ENCODE measurements around the gene TMEM175. TPM values are rescaled to one million over a fixed set of nuclear protein-coding genes. Genes with fewer than 3 reads are reported as not detected.
A peak's percentile ranks its signal among the peaks of the same experiment; 100 is the strongest.
"Not testable (repeated sequence)": the region's sequence is repeated elsewhere in the genome, so short reads cannot be mapped to it uniquely, and the experiment has no call there.

TMEM175 gene
- total RNA-seq, 2 experiments from 2014 or later, result 13.9 to 15.8 TPM

GRCh38 chr4:912548-913279 lies 19.5 kb upstream of the TMEM175 start:
- CTCF ChIA-PET, result interaction anchor here (0.6 kb wide), 1 partner anchor 9 kb away, joined by 3 read pairs; no protein-coding TSS in a partner anchor
- Mint-ChIP-seq H3K27ac (no peak overlapping the region), H3K27me3 (ENCODE audit: low read depth) (no peaks in the 10 kb centered on the region), H3K36me3 (ENCODE audit: low read depth) (peaks cover 6% of the 10 kb centered on the region), H3K4me3 (no peak overlapping the region), H3K9me3 (peaks cover 3% of the 10 kb centered on the region), H3K4me1 (ENCODE audit: low read depth) (peaks cover 29% of the 10 kb centered on the region)
- DNase-seq, result no peak
- intact Hi-C loops (cut with micrococcal nuclease), result no loop called here

- CTCF ChIA-PET, result interaction anchor here (0.6 kb wide), 1 partner anchor 8 kb away, joined by 3 read pairs; no protein-coding TSS in a partner anchor
- Mint-ChIP-seq H3K4me1 (ENCODE audit: low read depth) (peaks cover 31% of the 10 kb centered on the region), H3K27me3 (ENCODE audit: low read depth) (no peaks in the 10 kb centered on the region), H3K36me3 (ENCODE audit: low read depth) (peaks cover 10% of the 10 kb centered on the region), H3K27ac (no peak overlapping the region), H3K9me3 (peaks cover 7% of the 10 kb centered on the region), H3K4me3 (no peak overlapping the region)
- intact Hi-C loops (cut with micrococcal nuclease), result no loop called here
- DNase-seq, result no peak
Observed at GRCh38 chr4:913280-913618, 19.0 kb upstream of the TMEM175 start.

- DNase-seq, result no peak
- Mint-ChIP-seq H3K27me3 (ENCODE audit: low read depth) (no peaks in the 10 kb centered on the region), H3K27ac (no peak overlapping the region), H3K4me1 (ENCODE audit: low read depth) (peaks cover 32% of the 10 kb centered on the region), H3K4me3 (no peak overlapping the region), H3K9me3 (peaks cover 10% of the 10 kb centered on the region), H3K36me3 (ENCODE audit: low read depth) (peaks cover 13% of the 10 kb centered on the region)
- intact Hi-C loops (cut with micrococcal nuclease), result no loop called here
- CTCF ChIA-PET, result no interaction called here
Observed at GRCh38 chr4:914531-914930, 17.7 kb upstream of the TMEM175 start.

- Mint-ChIP-seq H3K36me3 (ENCODE audit: low read depth) (peaks cover 16% of the 10 kb centered on the region), H3K9me3 (peaks cover 11% of the 10 kb centered on the region), H3K27me3 (ENCODE audit: low read depth) (no peaks in the 10 kb centered on the region), H3K27ac (peak overlapping the region; percentile 7), H3K4me3 (peak overlapping the region; percentile 49), H3K4me1 (ENCODE audit: low read depth) (peaks cover 36% of the 10 kb centered on the region)
- CTCF ChIA-PET, result no interaction called here
- intact Hi-C loops (cut with micrococcal nuclease), result no loop called here
- no peak for DNase-seq
Observed at GRCh38 chr4:915041-915474, 17.2 kb upstream of the TMEM175 start.

GRCh38 chr4:915595-915994 lies 16.7 kb upstream of the TMEM175 start:
- peaks cover 18% of the 10 kb centered on the region for H3K36me3 Mint-ChIP-seq (ENCODE audit: low read depth)
- CTCF ChIA-PET, result interaction anchor here (0.7 kb wide), 1 partner anchor 1554 kb away, joined by 3 read pairs; no protein-coding TSS in a partner anchor
- intact Hi-C loops (cut with micrococcal nuclease), result no loop called here
- H3K9me3 Mint-ChIP-seq, result peaks cover 11% of the 10 kb centered on the region
- peaks cover 38% of the 10 kb centered on the region for H3K4me1 Mint-ChIP-seq (ENCODE audit: low read depth)
- peak overlapping the region; percentile 49 for H3K4me3 Mint-ChIP-seq
- peak overlapping the region; percentile 7 for H3K27ac Mint-ChIP-seq
- peak; percentile 40 for DNase-seq
- no peaks in the 10 kb centered on the region for H3K27me3 Mint-ChIP-seq (ENCODE audit: low read depth)

GRCh38 chr4:917466-917865 lies 14.8 kb upstream of the TMEM175 start:
- CTCF ChIA-PET, result no interaction called here
- Mint-ChIP-seq H3K36me3 (ENCODE audit: low read depth) (peaks cover 14% of the 10 kb centered on the region), H3K27ac (no peak overlapping the region), H3K4me1 (ENCODE audit: low read depth) (peaks cover 55% of the 10 kb centered on the region), H3K4me3 (no peak overlapping the region), H3K9me3 (peaks cover 11% of the 10 kb centered on the region), H3K27me3 (ENCODE audit: low read depth) (no peaks in the 10 kb centered on the region)
- intact Hi-C loops (cut with micrococcal nuclease), result no loop called here
- DNase-seq, result no peak

GRCh38 chr4:917992-918391 lies 14.3 kb upstream of the TMEM175 start:
- CTCF ChIA-PET, result no interaction called here
- Mint-ChIP-seq H3K9me3 (peaks cover 11% of the 10 kb centered on the region), H3K27ac (no peak overlapping the region), H3K36me3 (ENCODE audit: low read depth) (peaks cover 17% of the 10 kb centered on the region), H3K4me3 (no peak overlapping the region), H3K27me3 (ENCODE audit: low read depth) (no peaks in the 10 kb centered on the region), H3K4me1 (ENCODE audit: low read depth) (peaks cover 60% of the 10 kb centered on the region)
- DNase-seq, result no peak
- intact Hi-C loops (cut with micrococcal nuclease), result no loop called here

- H3K4me3 Mint-ChIP-seq; H3K27me3 Mint-ChIP-seq (ENCODE audit: low read depth); DNase-seq; H3K27ac Mint-ChIP-seq; CTCF ChIA-PET; intact Hi-C loops (cut with micrococcal nuclease): not testable (repeated sequence)
- Mint-ChIP-seq H3K9me3 (peaks cover 11% of the 10 kb centered on the region), H3K4me1 (ENCODE audit: low read depth) (peaks cover 65% of the 10 kb centered on the region), H3K36me3 (ENCODE audit: low read depth) (peaks cover 17% of the 10 kb centered on the region)
Observed at GRCh38 chr4:918591-918990, 13.7 kb upstream of the TMEM175 start.

- Mint-ChIP-seq H3K4me1 (ENCODE audit: low read depth) (peaks cover 67% of the 10 kb centered on the region), H3K9me3 (peaks cover 11% of the 10 kb centered on the region), H3K36me3 (ENCODE audit: low read depth) (peaks cover 17% of the 10 kb centered on the region)
- intact Hi-C loops (cut with micrococcal nuclease); H3K4me3 Mint-ChIP-seq; H3K27ac Mint-ChIP-seq; H3K27me3 Mint-ChIP-seq (ENCODE audit: low read depth); DNase-seq; CTCF ChIA-PET: not testable (repeated sequence)
Observed at GRCh38 chr4:919004-919680, 13.1 kb upstream of the TMEM175 start.

- CTCF ChIA-PET, result interaction anchor here (1.0 kb wide), 1 partner anchor 22 kb away, joined by 3 read pairs; no protein-coding TSS in a partner anchor
- DNase-seq, result peak; percentile 52
- no peak overlapping the region for H3K4me3 Mint-ChIP-seq
- intact Hi-C loops (cut with micrococcal nuclease), result loop anchor here (1.0 to 5.0 kb wide), 2 partner anchors 8 to 325 kb away; partner anchors contain the start of gene CTBP1
- H3K9me3 Mint-ChIP-seq, result peaks cover 11% of the 10 kb centered on the region
- no peaks in the 10 kb centered on the region for H3K27me3 Mint-ChIP-seq (ENCODE audit: low read depth)
- peaks cover 67% of the 10 kb centered on the region for H3K4me1 Mint-ChIP-seq (ENCODE audit: low read depth)
- peak overlapping the region; percentile 52 for H3K27ac Mint-ChIP-seq
- peaks cover 18% of the 10 kb centered on the region for H3K36me3 Mint-ChIP-seq (ENCODE audit: low read depth)
Observed at GRCh38 chr4:921830-922331, 10.4 kb upstream of the TMEM175 start.

GRCh38 chr4:924107-925096 lies 7.9 kb upstream of the TMEM175 start:
- H3K36me3 Mint-ChIP-seq (ENCODE audit: low read depth), result peaks cover 11% of the 10 kb centered on the region
- no peaks in the 10 kb centered on the region for H3K27me3 Mint-ChIP-seq (ENCODE audit: low read depth)
- CTCF ChIA-PET, result no interaction called here
- H3K27ac Mint-ChIP-seq, result peak overlapping the region; percentile 90
- peaks cover 2% of the 10 kb centered on the region for H3K9me3 Mint-ChIP-seq
- H3K4me1 Mint-ChIP-seq (ENCODE audit: low read depth), result peaks cover 69% of the 10 kb centered on the region
- peak; percentile 65 for DNase-seq
- intact Hi-C loops (cut with micrococcal nuclease), result loop anchor here (1.0 to 5.0 kb wide), 4 partner anchors 8 to 323 kb away; partner anchors contain the start of genes CTBP1, GAK and TMEM175
- H3K4me3 Mint-ChIP-seq, result peak overlapping the region; percentile 7

- peaks cover 67% of the 10 kb centered on the region for H3K4me1 Mint-ChIP-seq (ENCODE audit: low read depth)
- intact Hi-C loops (cut with micrococcal nuclease), result no loop called here
- H3K36me3 Mint-ChIP-seq (ENCODE audit: low read depth), result peaks cover 5% of the 10 kb centered on the region
- DNase-seq, result no peak
- H3K27ac Mint-ChIP-seq, result peak overlapping the region; percentile 90
- CTCF ChIA-PET, result no interaction called here
- H3K4me3 Mint-ChIP-seq, result no peak overlapping the region
- no peaks in the 10 kb centered on the region for H3K27me3 Mint-ChIP-seq (ENCODE audit: low read depth)
- H3K9me3 Mint-ChIP-seq, result no peaks in the 10 kb centered on the region
Observed at GRCh38 chr4:925171-925570, 7.1 kb upstream of the TMEM175 start.
